Measurements from ENCODE around the gene DEGS1.

Gene DEGS1

GRCh38 chr1:224217655-224218623 lies 34.9 kb downstream of the DEGS1 start:
- DNase-seq: no peak

- no peak for DNase-seq
These were observed 36.1 kb downstream of the DEGS1 start for GRCh38 chr1:224219011-224219611.

- no peak for DNase-seq
These were observed 36.6 kb downstream of the DEGS1 start for GRCh38 chr1:224219612-224220059.

- DNase-seq: no peak
These were observed 41.0 kb downstream of the DEGS1 start for GRCh38 chr1:224223819-224224714.

- DNase-seq: no peak
These were observed 43.9 kb downstream of the DEGS1 start for GRCh38 chr1:224226849-224227502.

GRCh38 chr1:224234017-224234416 lies 51.0 kb downstream of the DEGS1 start:
- DNase-seq: no peak

- DNase-seq: no peak
These were observed 52.9 kb downstream of the DEGS1 start for GRCh38 chr1:224235813-224236493.

- no peak for DNase-seq
These were observed 54.3 kb downstream of the DEGS1 start for GRCh38 chr1:224237119-224237881.

GRCh38 chr1:224238212-224238611 lies 55.2 kb downstream of the DEGS1 start:
- DNase-seq: no peak

GRCh38 chr1:224238756-224239155 lies 55.7 kb downstream of the DEGS1 start:
- no peak for DNase-seq

Measured in CD4-positive, alpha-beta T cell treated with Interleukin-17A for 1 hour (primary cell).